Measurements from ENCODE around the gene SENP7.

GRCh38 chr3:101527906-101528305 is 14.9 kb upstream of the SENP7 start:
- TF ChIP-seq CTCF (IDR thresholded peaks at IDR 0.05) (no peak), POLR2A (IDR thresholded peaks at IDR 0.05) (no peak)

Data from Peyer's patch (tissue), 4 donors.